WI38 (cell line): Measurements from ENCODE around the gene BEND4.

ENCODE experiments used
- H3K4me3 ChIP-seq: 2 replicates; pipeline ENCODE4 v1.5.1; 2011; ENCODE audit warnings: low read depth, mild to moderate bottlenecking, control low read depth, low read length
- TF ChIP-seq, protein P1 (sequence below): IDR thresholded peaks from 2 replicates; pipeline ENCODE4 v1.5.1; 2012; ENCODE audit warnings: low read depth, mild to moderate bottlenecking, control low read depth, low read length

The BEND4 gene

DNA sequence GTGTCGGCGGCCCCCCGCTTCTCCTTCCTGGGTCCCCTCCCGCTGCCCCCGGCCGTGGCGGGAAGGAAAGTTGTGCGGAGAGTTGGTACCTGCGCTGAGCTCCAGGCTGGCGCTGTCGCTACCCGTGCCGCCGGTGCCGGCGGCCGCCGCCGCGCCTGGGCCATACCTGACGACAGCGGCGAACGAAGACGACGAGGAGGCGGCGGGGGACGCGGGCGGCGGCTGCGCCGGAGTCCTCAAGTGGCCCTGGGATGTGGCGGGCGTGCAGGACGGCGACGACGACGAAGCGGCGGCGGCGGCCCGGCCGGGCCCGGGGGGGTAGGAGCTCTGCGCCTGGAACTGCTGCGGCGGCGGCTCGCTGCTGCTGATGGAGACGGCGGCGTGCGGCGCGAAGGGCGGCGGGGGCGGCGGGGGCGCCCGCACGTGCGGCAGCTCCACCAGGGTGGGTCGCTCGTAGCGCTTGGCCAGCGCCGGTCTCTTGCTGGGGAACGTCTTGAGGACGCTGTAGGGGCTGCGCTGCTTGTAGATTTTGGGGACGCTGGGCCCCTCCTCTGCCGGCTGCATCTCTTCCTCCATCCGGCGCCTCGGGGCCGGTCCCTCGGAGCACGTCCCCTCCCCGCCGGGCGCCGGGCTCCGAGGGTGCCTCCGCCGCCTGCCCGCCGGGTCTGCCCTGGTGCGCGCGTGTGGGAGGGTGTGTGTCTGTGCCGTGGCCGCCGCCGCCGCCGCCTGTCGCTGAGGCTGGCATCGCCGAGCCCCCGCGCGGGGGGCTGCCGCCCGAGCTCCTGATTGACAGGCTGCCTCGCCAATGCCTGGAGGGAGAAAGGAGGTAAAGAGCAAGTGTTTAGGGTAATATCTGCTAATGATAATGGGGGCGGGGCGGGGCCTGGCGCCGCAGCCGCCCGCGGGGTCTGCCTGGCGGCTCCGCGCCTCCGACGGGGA, 618 bp downstream of the BEND4 start:
- peak overlapping the region; percentile 32 for H3K4me3 ChIP-seq
- TF ChIP-seq, protein P1, sequence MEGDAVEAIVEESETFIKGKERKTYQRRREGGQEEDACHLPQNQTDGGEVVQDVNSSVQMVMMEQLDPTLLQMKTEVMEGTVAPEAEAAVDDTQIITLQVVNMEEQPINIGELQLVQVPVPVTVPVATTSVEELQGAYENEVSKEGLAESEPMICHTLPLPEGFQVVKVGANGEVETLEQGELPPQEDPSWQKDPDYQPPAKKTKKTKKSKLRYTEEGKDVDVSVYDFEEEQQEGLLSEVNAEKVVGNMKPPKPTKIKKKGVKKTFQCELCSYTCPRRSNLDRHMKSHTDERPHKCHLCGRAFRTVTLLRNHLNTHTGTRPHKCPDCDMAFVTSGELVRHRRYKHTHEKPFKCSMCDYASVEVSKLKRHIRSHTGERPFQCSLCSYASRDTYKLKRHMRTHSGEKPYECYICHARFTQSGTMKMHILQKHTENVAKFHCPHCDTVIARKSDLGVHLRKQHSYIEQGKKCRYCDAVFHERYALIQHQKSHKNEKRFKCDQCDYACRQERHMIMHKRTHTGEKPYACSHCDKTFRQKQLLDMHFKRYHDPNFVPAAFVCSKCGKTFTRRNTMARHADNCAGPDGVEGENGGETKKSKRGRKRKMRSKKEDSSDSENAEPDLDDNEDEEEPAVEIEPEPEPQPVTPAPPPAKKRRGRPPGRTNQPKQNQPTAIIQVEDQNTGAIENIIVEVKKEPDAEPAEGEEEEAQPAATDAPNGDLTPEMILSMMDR: no peak

DNA sequence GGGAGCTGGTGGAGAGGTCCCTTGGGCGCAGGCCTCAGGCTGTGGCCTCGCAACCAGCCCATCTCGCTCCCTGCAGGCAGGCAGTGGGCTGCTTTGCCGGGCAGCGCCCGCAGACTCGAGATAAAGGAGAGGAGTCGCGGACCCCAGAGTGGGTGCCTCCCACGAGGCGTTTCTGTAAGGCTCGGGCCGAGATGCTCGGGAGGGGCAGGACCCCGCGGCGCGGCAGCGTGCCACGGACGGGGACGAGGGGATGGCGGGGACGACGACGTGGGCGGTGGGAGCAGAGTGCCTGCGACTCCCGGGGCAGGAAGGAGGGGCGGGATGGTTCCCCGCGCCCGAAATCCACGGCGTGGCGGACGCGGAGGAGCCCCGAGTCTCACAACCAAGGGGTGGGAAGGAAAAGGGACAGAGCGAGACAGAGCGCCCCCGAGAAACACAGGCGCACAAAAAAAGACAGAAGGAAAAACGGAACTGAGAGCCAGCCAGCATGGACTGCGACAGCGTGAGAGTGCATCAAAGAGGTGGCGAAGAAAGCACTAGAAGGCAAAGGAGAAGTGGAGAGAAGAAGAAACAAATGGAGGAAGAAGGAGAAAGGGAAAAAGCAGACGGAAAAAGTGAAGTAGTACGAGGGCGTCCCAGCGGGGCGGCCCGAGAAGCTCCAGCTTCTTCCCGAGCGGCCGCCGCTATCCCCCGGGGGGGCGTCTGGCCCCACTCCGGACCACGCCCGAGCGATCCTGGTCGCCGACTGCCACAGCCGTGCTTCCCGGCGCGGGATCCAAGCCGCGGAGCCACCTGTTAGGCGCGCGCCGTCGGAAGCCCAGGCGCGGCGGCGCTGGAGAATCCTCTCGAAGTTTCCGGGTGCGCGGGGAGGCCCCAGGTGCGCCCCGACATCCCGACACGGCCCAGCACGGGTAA, 1.5 kb downstream of the BEND4 start:
- TF ChIP-seq, protein P1: no peak
- H3K4me3 ChIP-seq: no peak overlapping the region

DNA sequence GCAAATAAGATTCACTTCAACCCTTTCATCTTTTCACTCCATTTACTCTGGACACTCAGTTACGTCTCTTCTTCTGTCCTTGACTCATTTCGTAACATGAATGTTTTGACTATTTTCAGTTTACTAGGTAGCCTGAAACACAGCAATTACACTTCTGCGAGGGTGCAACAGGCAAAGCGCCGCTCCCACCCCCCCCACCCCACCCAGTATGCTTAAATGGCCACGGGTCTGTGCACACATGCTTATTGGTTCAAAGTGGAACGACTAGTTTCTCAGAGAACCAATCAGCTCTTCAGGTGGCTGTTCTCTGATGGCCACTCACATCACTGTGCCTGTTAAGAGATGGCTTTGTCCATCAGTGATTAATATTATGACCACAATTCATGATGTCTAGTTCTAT, 3.5 kb downstream of the BEND4 start:
- TF ChIP-seq, protein P1: no peak
- no peak overlapping the region for H3K4me3 ChIP-seq

DNA sequence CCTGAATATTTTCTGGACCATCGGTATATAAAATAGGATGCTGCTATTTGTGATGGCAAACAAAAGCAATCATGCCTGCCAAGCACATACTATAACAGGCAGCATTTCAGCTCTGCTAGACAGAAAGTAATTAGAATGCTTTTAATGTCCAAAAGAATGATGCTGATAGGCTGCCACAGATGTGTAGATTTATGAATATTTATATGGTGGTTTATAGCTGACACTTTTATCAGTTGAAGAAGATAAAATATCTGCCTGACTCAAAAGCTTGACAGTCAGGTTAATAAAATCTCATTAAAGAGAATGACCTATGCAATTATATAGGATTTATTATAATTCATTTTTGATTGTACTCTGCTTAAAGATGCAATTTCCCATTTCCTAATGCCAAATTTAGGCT, 4.0 kb downstream of the BEND4 start:
- no peak overlapping the region for H3K4me3 ChIP-seq
- TF ChIP-seq, protein P1: no peak

DNA sequence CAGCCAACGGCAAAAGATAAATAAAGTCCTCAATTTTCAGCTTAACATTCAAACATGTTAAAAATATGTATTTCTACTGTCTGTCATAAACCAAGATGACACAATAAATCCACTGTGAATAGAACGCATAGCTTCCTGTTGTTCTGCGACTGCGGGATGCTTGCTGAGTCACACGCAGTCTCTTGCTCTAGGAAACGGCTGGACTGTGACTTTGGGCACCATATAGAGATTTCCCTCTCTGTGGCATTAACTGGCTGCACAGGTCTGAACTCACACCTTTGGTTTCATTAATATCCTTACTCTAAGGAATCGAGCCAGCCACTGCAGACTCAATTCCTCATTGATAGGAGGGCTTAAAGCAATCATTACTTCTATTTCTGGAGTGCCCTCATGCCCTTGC, 8.4 kb downstream of the BEND4 start:
- no peak overlapping the region for H3K4me3 ChIP-seq
- TF ChIP-seq, protein P1: no peak

DNA sequence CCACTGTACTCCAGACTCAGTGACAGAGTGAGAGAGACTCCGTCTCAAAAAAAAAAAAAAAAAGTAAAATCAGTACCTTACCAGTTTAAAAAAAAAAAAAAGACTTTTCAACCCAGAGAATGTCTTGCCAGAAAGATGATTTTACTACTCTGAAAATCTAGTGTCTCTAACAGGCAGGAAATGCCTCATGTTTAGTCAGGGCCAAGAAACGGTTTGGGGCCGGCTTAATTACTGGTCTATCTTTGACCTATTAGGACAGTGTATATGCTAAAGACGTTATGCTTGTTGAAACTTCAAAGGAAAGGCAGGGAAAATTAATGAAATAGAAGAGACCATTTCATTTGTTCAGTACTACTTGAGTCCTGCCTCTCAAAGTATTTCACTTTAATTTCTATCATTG, 9.9 kb downstream of the BEND4 start:
- H3K4me3 ChIP-seq: no peak overlapping the region
- TF ChIP-seq, protein P1: no peak
